ENCODE measurements around the gene BAIAP2. TPM values are rescaled to one million over a fixed set of nuclear protein-coding genes. Genes with fewer than 3 reads are reported as not detected.
A peak's percentile ranks its signal among the peaks of the same experiment; 100 is the strongest.

The BAIAP2 gene
- total and polyA plus RNA-seq, 2 of the 13 experiments (the other 11 are each of a cell fraction or from before 2014, with no cell fraction given): 22.5 to 24.0 TPM

DNA sequence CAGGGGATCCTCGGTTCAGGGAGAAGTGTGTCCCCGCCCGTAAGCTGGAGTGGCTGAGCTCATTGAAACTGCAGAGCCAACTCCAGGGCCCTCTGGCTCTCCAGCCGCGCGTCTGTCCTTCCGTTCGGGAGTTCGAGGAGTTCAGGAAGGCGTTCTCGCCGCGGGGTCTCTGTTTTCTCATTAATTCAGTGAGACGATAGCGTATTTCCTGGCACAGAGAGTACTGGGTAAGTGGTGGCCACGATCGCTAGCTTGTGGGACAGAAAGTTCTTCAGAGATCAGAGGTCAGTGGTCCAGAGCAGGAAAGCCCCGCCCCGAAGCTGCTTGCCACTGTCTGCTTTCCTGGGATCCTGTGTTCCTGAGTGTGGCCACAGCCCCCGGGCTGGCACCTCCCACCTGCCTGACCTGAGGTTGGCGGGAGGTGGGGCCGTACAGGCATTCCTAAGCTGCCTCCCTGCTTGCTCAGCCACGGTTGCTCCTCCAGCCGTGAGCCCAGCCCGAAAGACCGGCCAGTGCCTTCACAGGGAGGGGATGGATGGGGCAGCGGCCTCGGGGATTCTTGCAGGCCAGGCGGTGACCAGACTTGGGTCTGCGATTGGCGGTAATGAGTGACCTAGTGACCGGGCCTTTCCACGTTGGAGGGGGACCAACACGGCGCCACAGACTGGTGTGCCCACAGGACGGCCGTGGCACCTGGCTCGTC, 8.9 kb downstream of the BAIAP2 start (continued):
- TF ChIP-seq, protein P1, sequence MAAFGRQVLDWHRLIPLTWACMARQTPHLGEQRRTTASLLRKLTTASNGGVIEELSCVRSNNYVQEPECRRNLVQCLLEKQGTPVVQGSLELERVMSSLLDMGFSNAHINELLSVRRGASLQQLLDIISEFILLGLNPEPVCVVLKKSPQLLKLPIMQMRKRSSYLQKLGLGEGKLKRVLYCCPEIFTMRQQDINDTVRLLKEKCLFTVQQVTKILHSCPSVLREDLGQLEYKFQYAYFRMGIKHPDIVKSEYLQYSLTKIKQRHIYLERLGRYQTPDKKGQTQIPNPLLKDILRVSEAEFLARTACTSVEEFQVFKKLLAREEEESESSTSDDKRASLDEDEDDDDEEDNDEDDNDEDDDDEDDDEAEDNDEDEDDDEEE (CRISPR knock-in tag; IDR thresholded peaks at IDR 0.05): peak; percentile 82; the same call in 1 of the 2 replicates
- TF ChIP-seq NR2F1 (CRISPR knock-in tag; IDR thresholded peaks at IDR 0.05): peak; percentile 72 to 80; a peak in 3 of 4 replicates
- TF ChIP-seq, protein P2, sequence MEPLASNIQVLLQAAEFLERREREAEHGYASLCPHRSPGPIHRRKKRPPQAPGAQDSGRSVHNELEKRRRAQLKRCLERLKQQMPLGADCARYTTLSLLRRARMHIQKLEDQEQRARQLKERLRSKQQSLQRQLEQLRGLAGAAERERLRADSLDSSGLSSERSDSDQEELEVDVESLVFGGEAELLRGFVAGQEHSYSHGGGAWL (CRISPR knock-in tag; IDR thresholded peaks at IDR 0.05): peak; percentile 44; the same call in 1 of the 2 replicates
- TF ChIP-seq, protein P3, sequence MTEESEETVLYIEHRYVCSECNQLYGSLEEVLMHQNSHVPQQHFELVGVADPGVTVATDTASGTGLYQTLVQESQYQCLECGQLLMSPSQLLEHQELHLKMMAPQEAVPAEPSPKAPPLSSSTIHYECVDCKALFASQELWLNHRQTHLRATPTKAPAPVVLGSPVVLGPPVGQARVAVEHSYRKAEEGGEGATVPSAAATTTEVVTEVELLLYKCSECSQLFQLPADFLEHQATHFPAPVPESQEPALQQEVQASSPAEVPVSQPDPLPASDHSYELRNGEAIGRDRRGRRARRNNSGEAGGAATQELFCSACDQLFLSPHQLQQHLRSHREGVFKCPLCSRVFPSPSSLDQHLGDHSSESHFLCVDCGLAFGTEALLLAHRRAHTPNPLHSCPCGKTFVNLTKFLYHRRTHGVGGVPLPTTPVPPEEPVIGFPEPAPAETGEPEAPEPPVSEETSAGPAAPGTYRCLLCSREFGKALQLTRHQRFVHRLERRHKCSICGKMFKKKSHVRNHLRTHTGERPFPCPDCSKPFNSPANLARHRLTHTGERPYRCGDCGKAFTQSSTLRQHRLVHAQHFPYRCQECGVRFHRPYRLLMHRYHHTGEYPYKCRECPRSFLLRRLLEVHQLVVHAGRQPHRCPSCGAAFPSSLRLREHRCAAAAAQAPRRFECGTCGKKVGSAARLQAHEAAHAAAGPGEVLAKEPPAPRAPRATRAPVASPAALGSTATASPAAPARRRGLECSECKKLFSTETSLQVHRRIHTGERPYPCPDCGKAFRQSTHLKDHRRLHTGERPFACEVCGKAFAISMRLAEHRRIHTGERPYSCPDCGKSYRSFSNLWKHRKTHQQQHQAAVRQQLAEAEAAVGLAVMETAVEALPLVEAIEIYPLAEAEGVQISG (CRISPR knock-in tag; IDR thresholded peaks at IDR 0.05): no peak; the same call in none of the 2 replicates
- TF ChIP-seq ZNF562 (CRISPR knock-in tag; IDR thresholded peaks at IDR 0.05; ENCODE audit: borderline replicate concordance): no peak
- 0 out of 2 replicates have a peak, but pooled peaks have one; percentile 69 for TF ChIP-seq YEATS4 (CRISPR knock-in tag; IDR thresholded peaks at IDR 0.05; ENCODE audit: borderline replicate concordance)
- TF ChIP-seq SSRP1 (CRISPR knock-in tag; IDR thresholded peaks at IDR 0.05): 0 out of 2 replicates have a peak, but pooled peaks have one; percentile 9
- TF ChIP-seq JUNB (CRISPR knock-in tag; IDR thresholded peaks at IDR 0.05; ENCODE audit: borderline replicate concordance): no peak
- TF ChIP-seq ZFP41 (CRISPR knock-in tag; IDR thresholded peaks at IDR 0.05; ENCODE audit: borderline replicate concordance): no peak
- TF ChIP-seq, protein P4, sequence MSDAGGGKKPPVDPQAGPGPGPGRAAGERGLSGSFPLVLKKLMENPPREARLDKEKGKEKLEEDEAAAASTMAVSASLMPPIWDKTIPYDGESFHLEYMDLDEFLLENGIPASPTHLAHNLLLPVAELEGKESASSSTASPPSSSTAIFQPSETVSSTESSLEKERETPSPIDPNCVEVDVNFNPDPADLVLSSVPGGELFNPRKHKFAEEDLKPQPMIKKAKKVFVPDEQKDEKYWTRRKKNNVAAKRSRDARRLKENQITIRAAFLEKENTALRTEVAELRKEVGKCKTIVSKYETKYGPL (CRISPR knock-in tag; IDR thresholded peaks at IDR 0.05): no peak
- no peak for TF ChIP-seq KLF11 (CRISPR knock-in tag; IDR thresholded peaks at IDR 0.05)
- TF ChIP-seq MTF2 (CRISPR knock-in tag; IDR thresholded peaks at IDR 0.05; ENCODE audit: borderline replicate concordance): peak; percentile 24; the same call in 1 of the 2 replicates
- no peak for TF ChIP-seq MXD4 (CRISPR knock-in tag; IDR thresholded peaks at IDR 0.05)
- TF ChIP-seq MBNL3 (CRISPR knock-in tag; conservative IDR thresholded peaks at IDR 0.05): no peak
- TF ChIP-seq, protein P5, sequence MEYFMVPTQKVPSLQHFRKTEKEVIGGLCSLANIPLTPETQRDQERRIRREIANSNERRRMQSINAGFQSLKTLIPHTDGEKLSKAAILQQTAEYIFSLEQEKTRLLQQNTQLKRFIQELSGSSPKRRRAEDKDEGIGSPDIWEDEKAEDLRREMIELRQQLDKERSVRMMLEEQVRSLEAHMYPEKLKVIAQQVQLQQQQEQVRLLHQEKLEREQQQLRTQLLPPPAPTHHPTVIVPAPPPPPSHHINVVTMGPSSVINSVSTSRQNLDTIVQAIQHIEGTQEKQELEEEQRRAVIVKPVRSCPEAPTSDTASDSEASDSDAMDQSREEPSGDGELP (IDR thresholded peaks at IDR 0.05; ENCODE audit: borderline replicate concordance, low read depth): peak; percentile 22; the same call in 1 of the 2 replicates
- no peak for TF ChIP-seq GTF2F1 (IDR thresholded peaks at IDR 0.05; ENCODE audit: low read length)
- TF ChIP-seq BHLHE40 (IDR thresholded peaks at IDR 0.05; ENCODE audit: low read length): peak; percentile 6; the same call in 1 of the 2 replicates
- no peak for TF ChIP-seq ZNF569 (CRISPR knock-in tag; IDR thresholded peaks at IDR 0.05; ENCODE audit: borderline replicate concordance)
- TF ChIP-seq, protein P6, sequence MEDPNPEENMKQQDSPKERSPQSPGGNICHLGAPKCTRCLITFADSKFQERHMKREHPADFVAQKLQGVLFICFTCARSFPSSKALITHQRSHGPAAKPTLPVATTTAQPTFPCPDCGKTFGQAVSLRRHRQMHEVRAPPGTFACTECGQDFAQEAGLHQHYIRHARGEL (CRISPR knock-in tag; IDR thresholded peaks at IDR 0.05): no peak
- peak; percentile 74 for TF ChIP-seq XRCC5 (optimal IDR thresholded peaks at IDR 0.05; ENCODE audit: low read length)
- 0 out of 2 replicates have a peak, but pooled peaks have one; percentile 65 for TF ChIP-seq ZNF550 (CRISPR knock-in tag; IDR thresholded peaks at IDR 0.05; ENCODE audit: borderline replicate concordance)
